Activated naive CD8-positive, alpha-beta T cell treated with anti-CD3 and anti-CD28 coated beads, Interleukin-2, amount 50 U/mL, for 16 hours (primary cell): ENCODE measurements around the gene C11orf68.
"Not testable (repeated sequence)": the region's sequence is repeated elsewhere in the genome, so short reads cannot be mapped to it uniquely, and the experiment has no call there.

Experiments used
- DNase-seq: peaks from one replicate; pipeline ENCODE4 v3.0.0-alpha.2; 2020; ENCODE audit warnings: low read depth, low spot score

The C11orf68 gene

DNA sequence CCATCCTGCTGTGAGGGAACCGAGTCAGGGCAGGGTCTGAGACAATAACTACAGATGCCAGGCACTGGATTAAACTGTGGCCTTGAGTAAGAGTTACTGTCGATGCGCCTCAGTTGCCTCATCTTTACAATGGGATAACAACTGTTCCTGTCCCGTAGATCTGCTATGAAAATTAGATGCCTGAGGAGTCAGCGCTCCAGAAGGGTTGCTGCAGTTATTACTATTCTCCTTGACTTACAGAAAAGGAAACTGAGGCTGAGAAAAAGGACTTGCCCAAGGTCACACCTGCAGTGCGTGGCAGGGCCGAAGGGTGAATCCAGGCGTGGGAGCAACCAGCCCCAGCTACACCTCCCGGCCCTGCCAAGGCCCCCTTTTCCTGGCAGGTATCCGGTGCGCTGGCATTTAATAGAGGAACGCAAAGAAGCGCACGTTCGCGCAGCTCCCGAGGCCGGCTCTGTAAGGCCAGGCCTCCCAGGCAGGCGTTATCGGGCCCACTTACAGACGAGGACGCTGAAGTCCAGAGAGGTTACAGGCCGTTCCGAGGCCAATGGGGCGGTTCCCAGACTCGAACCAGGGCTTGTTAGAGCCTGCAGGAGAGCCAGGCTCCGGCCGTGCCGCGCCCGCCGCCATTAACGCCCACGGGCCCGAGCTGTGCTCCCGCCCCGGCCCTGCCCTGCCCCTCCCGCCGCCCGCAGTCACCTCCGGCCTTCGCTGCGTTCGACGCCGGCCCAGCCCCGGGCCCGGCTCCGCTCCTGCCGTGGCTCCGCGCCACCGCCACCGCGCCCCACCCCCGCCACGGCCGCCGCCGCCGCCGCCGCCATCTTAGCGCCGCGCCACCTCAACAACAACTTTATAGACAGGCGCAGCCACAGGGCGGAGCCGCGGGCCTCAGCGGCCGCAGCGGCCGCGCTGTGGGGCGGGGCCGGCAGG lies at the start of gene C11orf68:
Gene C11orf68 (minus strand): TSS at position 852 of the 930 bp plus-strand sequence. CDS start 31 bp downstream, at position 821.
- DNase-seq, result no peak

GRCh38 chr11:65967329-65967934 lies 48.6 kb upstream of the C11orf68 start:
- DNase-seq, result no peak

DNA sequence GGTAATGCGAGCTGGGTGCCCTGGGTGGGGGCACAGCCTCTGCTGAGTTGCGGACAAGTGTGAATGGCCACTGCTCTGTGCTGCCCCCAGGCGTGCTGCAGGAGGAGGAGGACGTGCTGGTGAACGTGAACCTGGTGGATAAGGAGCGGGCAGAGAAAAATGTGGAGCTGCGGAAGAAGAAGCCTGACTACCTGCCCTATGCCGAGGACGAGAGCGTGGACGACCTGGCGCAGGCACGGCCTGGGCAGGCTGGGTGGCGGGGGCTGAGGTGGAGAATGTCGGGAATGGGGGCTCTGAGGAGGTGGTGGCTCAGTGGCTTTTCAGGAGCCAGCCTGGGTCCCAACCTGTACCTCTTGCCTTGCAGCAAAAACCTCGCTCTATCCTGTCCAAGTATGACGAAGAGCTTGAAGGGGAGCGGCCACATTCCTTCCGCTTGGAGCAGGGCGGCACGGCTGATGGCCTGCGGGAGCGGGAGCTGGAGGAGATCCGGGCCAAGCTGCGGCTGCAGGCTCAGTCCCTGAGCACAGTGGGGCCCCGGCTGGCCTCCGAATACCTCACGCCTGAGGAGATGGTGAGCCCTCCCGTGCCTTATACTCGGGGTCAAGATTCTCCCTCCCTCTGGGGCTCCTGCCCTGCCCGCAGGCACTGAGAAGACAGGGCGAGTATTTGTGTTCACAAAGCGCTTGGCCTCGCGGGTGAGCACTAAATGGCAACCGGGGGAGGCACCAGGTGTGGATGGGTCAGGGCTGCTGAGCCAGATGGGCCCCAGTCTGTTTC lies 47.3 kb upstream of the C11orf68 start:
- no peak for DNase-seq

GRCh38 chr11:65964906-65965305 lies 46.0 kb upstream of the C11orf68 start:
- no peak for DNase-seq

- no peak for DNase-seq
Observed at GRCh38 chr11:65962141-65962564, 43.3 kb upstream of the C11orf68 start.

DNA sequence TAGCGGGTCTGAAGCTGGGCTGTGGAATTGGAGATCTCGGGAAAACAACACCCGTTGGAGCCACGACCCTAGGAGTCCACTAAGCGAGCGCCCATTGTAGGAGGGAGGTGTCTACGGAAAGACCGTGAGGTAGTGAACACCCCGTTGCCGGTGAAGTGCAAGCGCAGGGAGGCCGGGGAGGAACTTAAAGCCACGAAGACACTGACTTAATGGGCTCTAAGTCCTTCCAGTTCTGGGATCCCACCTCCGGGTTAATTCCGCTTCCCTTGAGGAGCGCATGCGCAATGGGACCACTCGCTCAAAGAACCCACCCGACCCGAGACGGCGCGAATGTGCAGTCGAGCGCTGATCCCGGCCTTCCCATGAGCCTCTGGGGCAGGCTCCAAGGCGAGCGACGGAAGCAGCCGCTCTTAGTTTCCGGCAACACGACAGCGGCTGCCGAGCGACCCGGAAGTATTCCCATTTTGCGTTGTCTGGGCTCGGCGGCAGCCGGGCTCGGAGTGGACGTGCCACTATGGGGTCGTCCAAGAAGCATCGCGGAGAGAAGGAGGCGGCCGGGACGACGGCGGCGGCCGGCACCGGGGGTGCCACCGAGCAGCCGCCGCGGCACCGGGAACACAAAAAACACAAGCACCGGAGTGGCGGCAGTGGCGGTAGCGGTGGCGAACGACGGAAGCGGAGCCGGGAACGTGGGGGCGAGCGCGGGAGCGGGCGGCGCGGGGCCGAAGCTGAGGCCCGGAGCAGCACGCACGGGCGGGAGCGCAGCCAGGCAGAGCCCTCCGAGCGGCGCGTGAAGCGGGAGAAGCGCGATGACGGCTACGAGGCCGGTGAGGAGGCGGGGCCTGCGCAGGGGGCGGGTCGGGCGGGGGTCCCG lies 42.6 kb upstream of the C11orf68 start, which contains the start of gene SART1:
Gene SART1 (plus strand): TSS at position 468 of the 874 bp plus-strand sequence. CDS start 47 bp downstream, at position 515.
- peak; percentile 91 for DNase-seq

GRCh38 chr11:65960824-65961266 lies 42.0 kb upstream of the C11orf68 start:
- DNase-seq, result no peak

DNA sequence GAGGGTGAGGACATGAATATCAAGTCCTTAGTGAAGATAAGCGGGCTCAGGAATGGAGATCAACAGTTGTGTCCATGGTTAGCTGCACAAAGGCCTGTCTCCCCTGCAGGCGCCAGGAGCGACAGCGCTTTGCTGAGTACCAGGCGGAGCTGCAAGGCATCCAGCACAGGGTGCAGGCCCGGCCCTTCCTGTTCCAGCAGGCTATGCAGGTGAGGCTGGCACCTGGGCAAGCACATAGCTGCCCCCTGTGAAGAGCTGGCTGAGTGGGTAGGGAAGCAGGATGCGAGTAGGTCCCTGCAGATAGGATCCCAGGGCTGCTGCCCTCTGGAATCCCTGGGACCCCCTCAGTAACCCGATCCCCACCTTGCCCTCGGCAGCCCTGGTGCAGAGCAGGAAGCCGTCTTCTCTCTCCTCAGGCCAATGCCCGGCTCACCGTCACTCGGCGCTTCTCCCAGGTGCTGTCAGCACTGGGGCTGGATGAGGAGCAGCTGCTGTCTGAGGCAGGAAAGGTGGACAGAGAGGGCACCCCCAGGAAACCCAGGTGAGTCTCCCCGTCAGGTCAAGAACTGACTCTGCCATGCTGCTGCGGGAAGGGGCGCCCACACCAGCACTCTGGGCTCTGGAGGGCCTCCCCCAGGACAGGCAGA lies 40.0 kb upstream of the C11orf68 start:
- DNase-seq, result no peak

DNA sequence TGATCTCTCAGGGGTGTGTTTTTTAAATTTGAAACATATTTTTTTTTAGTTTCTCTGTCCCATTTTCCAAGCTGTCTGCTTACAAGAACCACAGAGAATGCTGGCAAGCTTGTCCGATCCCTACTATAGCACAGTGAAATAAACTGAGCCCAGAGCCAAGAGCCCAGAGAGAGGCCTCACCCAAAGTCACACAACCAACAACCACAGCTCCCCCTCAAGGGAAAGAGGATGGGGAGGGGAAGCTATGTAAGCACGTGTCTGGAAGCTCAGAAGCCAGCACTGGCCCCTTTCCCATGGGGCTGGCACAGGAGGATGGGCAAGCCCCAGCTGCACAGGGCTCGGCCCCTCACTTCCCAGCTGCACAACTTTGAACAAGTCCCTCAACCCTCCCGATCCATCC lies 39.4 kb upstream of the C11orf68 start:
- no peak for DNase-seq

DNA sequence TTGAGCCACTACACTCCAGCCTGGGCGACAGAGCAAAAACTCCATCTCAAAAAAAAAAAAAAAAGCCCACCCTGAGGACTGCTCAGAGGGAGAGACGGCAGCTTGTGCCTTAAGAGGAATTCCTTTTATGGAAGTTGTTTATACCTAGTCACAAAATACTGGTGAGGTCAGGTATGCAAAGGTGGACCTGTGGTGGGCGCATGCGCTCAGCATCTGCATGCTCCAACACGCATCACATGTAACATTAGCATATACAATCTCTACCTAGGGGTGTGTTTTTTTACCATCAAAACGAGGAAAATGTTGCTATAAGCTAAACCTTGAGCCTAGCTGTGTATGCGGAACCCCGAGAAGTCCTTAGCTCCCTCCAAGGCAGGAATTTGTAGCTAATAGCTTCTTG lies 35.9 kb upstream of the C11orf68 start:
- no peak for DNase-seq

DNA sequence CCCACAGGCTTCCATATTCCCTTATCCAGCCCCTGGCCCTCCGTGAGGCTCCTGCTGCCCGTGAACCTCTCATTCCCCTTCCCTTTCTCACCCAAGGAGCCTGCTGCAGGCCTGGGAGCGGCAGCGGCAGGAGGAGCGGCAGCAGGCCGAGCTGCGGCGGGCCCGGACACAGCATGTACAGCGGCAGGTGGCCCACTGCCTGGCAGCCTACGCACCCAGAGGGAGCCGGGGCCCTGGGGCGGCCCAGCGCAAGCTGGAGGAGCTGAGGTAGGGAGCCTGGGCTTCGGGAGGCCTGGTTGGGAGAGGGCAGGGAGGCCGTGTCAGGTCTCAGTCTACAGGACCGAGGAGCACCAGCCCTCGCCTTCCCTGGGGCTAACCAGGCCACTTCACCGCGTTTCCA lies 34.6 kb upstream of the C11orf68 start:
- DNase-seq, result no peak

DNA sequence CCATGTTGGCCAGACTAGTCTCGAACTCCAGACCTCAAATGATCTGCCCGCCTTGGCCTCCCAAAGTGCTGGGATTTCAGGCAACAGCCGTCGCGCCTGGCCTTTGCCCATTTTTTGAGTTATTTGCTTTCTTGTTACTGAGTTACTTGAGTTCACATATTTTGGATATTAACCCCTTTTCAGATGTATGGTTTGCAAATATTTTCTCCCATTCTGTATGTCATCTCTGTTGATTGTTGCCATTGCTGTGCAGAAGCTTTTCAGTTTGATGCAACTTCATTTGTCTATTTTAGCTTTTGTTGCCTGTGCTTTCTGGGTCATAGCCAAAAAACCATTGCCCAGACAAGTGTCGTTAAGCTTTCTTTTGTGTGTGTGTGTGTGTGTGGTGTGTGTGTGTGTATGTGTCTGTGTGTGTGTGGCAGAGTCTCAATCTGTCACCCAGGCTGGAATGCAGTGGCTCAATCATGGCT lies 33.2 kb upstream of the C11orf68 start:
- DNase-seq, result no peak

GRCh38 chr11:65951641-65952040 lies 32.8 kb upstream of the C11orf68 start:
- not testable (repeated sequence) for DNase-seq

DNA sequence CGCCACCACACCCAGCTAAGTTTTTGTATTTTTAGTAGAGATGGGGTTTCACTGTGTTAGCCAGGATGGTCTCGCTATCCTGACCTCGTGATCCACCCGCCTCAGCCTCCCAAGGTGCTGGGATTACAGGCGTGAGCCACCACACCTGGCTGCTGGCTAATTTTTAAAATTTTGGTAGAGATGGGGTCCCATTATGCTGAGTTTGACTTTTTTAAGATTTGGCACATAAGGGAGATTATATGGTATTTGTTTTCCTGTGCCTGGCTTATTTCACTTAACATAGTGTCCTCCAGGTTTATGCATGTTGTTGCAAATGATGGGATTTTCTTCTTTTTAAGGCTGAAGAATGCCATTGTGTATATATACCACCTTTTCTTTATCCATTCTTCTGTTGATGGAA lies 31.8 kb upstream of the C11orf68 start:
- not testable (repeated sequence) for DNase-seq

DNA sequence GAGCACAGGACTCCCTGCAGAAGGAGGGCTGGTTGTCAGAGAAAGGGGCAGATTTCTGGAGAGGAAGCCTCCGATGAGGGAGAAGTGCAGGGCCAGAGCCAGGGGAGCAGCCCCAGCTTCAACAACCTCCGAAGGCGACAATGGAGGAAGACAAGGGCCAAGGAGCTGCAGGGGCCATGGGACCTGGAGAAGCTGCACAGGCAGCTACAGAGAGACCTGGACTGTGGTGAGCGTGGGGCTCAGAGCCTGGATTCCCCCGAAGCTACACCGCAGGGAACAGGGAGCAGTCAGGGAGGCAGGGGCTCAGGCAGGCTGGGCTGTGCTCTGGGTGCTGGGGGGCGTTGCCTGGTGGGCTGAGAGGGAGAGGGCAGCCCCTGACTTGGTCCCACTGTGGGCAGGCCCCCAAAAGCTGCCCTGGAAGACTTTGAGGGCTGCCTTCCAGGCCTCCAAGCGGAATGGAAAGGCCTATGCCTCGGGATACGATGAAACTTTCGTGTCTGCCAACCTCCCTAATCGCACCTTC lies 28.8 kb upstream of the C11orf68 start:
- no peak for DNase-seq

DNA sequence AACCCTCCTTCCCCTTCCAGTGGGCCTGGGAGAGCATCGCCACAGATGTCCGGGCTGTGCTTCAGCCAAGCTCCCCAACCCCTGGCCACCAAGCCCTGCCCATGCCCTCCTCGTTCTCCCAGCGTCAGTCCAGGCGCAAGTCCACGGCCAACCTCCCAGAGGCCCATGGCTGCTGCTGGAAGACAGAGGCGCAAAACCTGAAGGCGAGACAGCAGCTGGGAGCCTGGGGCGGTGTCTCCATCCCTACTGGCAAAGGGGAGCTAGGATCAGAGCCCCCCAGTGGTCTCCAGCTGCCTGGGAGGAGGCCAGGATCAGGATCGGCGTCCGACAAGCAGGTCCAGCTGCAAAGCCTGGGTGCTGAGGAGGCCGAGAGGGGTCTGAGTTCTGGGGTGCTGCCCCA lies 28.3 kb upstream of the C11orf68 start:
- DNase-seq, result no peak

- no peak for DNase-seq
Observed at GRCh38 chr11:65946655-65947054, 27.8 kb upstream of the C11orf68 start.

DNA sequence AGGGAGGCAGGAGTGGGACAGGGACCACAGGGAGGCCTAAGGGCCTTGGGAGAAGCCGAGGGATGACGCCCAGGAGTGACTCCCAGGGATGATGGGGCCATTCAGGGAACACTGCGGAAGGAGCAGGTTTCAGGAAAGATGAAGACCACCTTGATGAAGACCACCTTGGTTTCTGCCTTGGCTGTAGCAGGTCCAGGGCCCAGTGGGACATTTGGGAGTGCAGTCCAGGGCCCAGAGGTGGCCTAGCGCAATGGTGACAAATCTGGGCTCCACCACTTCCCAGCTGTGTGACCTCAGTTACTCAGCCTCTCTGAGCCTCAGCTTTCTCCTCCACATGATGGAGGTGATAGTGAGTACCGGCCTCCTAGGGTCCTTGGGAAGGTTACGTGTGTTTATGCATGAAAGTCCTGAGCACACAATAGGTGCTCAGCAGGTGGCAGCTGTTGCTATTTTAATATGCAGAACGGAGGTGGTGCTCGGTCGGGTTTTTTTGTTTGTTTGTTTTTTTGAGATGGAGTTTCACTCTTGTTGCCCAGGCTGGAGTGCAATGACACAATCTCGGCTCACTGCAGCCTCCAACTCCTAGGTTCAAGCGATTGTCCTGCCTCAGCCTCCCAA lies 27.2 kb upstream of the C11orf68 start:
- DNase-seq, result no peak

GRCh38 chr11:65945430-65945911 lies 26.6 kb upstream of the C11orf68 start, which contains the start of gene TSGA10IP:
TSGA10IP (plus strand) TSS chr11:65945480; CDS start chr11:65945676, 196 bp downstream.
- DNase-seq, result no peak
